NCI-H526 treated with DMSO at 0.1 percent for 48 hours (cell line): Measurements from ENCODE around the gene GHR.

Experiments used
- DNase-seq: peaks from one replicate; lab custom pipeline; 2025; lab: John Stamatoyannopoulos, UW

The GHR gene

DNA sequence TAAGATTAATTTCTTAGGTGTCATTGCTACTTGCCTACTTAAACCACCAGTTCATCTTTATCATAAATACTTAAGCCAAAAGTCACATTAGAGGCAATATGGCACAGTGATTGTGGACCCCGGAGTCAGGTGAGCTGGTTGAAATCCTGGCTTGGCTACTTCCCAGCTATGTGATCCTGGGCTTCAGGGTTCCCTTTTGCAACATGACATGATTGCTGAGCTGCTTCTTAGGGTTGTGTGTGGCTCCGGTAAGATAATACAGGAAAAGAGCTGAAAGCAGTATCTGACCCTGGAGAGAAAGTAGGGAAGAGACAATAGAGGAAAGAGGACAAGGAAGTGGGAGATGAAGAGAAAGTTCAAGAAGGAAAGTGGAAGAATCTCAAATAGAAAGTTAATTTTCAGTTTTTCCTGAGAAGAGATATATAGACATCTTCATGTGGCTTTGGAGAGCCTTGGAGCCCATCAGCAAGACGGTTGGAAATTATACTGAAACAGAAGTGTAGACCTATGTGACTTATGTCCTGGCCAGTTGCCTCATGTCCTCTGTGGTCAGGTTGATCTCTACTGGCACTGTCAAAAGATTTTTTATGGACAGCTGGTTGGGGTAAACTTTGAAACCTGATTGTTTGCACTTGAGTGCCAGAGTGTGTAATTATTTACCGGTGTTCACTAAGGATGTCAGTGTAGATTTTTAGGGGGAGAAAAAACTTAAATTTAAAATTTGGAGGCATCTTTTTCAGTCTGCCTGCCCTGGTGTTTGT is 93.2 kb downstream of the GHR start:
- no peak for DNase-seq

- DNase-seq: no peak
Measured at GRCh38 chr5:42517164-42517563, 93.9 kb downstream of the GHR start.

DNA sequence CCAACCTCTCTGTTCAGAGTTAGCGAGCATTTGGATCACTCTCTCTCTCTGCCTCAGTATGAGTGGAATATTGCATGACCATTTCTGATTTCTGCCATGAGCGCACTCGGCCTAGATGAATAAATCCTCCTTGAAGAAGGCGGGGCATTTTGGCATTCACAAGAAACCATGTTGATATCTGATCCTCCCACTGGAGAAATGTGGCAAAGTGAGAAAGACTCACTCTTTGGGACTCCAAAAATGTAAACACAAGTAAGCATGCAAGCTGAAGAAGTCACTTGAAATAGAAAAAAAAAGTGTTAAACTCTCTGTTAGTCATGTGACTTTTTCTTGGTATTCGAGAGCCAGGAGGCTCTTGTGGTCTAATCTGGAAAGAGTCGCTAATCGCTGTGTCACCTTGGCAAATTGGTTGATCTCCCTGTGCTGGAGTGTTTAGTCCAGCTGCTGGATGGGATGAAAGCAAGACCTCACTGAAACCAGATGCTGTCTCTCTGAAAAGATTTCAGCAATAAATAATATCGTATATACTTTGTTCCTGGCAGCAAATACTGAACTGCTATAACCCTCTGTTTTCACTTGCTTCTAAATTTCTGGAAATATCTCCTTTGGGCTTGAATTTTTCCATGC is 95.5 kb downstream of the GHR start:
- no peak for DNase-seq

DNA sequence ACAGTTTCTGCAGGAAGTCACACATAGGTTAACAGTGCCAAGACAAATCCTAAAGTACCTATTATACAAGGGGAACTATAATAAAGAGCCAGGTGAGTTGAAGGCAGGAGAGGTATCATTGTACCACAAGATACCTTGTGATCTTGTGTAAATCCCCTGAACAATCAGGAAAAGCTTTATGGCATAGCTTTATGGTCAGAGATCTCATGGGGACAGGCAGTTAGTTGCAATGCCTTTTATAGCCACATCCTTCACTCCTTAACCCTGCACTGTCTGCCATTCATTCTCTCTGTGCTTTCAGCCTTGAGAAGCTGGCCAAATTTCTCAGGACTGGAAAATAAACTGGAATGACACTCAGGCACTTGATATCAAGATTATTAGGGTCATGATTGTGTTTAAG is 97.0 kb downstream of the GHR start:
- DNase-seq: no peak

GRCh38 chr5:42520957-42521356 is 97.7 kb downstream of the GHR start:
- no peak for DNase-seq

GRCh38 chr5:42521406-42521805 is 98.2 kb downstream of the GHR start:
- DNase-seq: no peak

GRCh38 chr5:42522783-42523182 is 99.5 kb downstream of the GHR start:
- DNase-seq: no peak

- no peak for DNase-seq
Measured at GRCh38 chr5:42526179-42526578, 102.9 kb downstream of the GHR start.

DNA sequence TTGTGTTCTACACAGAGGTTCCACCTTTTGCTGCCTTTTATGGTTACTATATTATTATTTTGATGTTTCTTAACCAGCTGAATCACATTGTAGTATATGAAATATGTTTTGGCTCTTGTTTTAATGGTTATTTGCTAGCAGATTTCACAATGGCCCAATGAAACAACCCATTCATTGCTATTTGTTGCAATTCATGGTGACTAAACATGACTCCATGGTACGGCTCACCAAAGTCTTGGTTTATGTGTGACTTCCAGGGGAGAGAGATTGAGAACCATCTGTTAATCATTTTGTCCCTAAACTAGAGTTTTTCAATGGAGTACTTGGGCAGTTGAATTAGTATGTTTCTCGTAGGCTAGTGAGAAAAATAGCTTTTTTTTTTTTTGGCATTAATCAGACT is 108.4 kb downstream of the GHR start:
- no peak for DNase-seq

DNA sequence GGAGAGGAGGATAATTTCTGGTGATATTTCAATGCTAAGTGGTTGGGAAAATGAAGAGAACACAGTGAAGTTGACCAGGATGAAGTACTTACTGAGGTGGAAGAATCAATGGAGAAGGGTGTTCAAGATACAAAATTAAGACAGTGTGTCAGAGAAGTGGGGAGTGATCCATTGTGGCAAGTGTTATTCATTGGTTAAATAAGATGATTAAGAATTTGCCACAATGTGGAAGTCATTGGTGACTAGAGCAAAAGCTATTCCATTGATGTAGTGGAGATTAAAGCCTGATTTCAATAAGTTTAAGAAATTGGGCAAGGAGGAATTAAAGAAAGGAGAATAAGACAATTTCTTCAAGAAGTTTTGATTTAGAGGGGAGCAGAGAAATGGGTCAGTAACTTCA is 118.9 kb downstream of the GHR start:
- DNase-seq: no peak

GRCh38 chr5:42543774-42544173 is 120.5 kb downstream of the GHR start:
- no peak for DNase-seq

DNA sequence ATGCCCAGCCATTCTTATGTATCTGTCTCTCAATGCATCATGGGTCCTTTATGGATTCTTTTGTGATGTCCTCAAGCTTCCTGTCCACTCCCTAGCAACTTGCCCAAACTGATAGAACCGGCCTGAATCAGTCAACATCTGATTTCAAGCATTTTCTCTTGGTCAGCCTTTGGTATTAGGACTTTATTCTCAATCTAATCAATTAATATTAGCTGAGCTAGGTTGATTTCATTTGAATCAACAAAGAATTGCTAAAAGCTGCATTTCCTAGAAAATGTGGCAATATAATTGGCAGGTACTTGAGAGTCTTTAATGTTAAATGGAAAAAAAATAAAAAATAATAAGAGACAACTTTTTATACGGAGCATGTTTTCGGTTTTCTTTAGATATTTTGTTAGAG is 121.8 kb downstream of the GHR start:
- no peak for DNase-seq

DNA sequence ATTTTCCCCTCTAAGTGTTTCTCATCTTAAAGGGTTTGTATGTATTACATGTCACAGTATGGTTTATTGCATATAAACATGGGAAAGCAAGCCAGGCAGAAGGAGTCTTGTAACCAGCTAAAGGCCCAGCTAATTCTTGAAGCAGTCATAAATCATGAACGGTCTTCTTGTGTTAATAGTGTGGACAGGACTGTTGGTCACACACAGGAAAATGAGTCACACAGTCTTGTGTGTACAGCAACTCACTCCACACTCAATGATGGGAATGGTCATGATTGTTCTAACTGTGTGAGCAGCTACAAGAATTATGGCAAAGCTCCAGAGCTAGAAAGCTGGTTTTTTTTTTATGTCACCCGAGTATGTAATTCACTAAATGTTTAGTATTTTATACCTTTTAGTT is 123.9 kb downstream of the GHR start:
- no peak for DNase-seq

GRCh38 chr5:42547894-42548293 is 124.7 kb downstream of the GHR start:
- DNase-seq: no peak

DNA sequence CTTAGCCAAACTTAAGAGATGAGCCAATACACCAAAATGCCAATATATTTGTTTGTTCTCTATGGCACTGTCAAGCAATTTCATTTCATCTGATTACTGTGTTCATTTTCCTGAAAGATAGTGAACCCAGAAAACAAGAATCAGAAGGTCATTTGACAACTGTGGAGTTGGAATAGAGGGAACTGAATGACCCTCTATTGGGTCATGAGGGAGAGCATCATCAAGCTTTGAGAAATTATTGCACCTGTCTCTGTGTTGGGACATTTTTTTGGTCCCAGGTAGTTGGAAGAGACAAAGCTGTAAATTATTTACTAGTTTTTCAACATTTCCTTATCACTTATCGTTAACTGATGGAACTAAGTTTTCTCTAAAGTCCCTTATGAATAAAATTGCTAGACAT is 129.4 kb downstream of the GHR start:
- DNase-seq: no peak

GRCh38 chr5:42553461-42553860 is 130.2 kb downstream of the GHR start:
- no peak for DNase-seq

DNA sequence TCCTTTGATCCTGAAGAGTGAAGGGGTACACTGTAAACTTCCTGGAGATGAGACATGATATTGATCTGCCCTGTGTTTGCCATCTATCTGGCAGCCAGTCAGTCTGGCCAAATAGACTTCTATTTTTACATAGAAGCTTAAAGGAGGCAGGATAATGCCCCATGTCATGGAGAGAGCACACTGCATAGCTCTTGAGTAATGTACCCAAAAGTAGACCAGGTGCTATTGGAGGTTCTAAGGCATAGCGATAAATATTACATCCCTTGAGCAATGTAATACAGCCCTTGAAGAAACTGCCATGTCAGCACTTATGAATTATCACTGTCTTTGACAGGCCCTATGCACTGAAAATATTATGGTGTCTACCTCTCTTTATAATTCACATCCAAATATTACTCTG is 131.8 kb downstream of the GHR start:
- no peak for DNase-seq

DNA sequence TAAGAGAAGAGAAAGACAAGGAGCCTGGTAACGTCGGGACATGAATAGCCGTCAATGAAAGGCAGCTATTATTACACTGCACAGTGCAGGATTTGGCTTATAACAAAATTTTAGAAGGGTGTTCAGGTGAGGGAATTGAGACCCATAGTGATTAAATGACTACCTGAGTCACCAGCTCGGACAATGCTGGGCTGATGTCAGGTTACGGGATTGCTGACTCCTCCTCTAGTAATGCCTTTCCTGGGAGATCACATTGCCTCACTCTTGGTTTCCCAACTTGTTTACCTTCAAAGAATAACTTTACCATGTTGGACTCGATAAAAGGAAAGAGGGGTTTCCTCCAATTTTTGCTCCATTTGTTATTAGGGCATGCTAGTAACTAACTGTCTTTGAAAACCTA is 132.6 kb downstream of the GHR start:
- no peak for DNase-seq

- no peak for DNase-seq
Measured at GRCh38 chr5:42557689-42558088, 134.4 kb downstream of the GHR start.

DNA sequence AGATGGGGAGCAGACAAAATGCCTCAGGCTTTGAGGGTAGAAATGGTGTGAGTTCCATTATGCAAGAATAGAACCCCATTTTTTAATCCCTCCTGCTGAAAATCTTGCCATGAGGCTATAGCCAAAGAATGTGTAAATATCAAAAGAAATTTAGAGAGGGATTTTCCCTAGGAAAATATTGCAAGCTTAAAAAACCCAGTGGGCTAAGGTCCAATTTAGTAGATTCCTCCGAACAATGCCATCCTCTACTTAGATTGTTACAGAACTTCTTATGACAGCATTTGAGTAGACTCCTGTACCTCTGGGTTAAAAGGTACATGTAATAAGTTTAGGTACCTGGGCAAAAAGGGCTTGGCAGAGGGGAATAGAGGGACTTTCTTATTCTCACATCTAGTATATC is 138.4 kb downstream of the GHR start:
- no peak for DNase-seq

- no peak for DNase-seq
Measured at GRCh38 chr5:42564689-42565356, 141.6 kb downstream of the GHR start.

DNA sequence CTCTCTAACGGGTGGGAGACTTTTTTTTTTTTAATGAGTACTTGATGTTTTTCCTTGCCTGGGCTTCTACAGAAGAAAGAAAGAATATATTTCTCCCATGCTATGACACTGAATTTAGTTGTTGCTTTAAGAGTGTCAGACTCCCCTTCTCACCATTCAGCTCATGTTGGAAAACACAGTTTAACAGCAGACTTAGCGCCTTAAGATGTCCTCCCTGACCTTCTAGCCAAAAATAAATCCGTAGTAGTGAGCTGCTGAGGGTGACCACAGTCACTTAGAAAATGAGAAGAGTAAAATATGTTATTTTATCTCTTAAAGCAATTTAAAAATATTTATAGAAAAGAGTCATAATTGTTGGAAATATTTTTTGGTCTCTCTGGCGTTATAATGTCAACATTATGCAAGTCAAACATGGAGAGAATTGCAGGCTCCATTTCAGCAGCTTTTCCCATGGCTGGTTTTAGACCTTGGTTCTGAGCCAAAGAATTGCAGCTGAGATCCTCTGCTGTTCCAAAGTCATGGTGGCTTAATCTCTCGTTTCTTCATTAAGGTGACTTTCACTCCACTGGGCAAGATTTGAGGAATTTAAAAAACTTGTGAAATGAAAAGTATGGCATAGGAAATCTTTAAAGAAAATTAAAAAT is 143.5 kb downstream of the GHR start:
- DNase-seq: no peak

DNA sequence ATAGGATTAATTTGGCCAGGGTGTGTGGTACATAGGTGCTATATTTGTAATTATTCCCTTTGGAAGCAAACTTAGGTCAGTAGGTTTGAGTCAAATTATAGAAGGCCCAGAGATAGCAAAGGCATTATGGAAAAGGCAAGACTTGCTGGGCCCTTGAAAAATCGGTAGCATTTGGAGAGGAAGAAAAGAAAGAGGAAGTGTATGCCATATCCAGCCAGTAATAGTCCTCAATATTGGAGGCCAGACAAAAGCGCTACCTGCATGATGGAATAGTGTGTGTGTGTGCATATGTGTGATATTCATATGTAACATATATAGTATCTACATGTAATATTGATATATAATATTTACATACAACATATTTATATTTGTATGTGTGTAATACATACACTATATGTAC is 146.1 kb downstream of the GHR start:
- no peak for DNase-seq
